ENCODE results near the gene WDR53. TPM values are rescaled to one million over a fixed set of nuclear protein-coding genes. Genes with fewer than 3 reads are reported as not detected.

The WDR53 gene
- total RNA-seq, 1 donor from 2014 or later, result 8.9 TPM

DNA sequence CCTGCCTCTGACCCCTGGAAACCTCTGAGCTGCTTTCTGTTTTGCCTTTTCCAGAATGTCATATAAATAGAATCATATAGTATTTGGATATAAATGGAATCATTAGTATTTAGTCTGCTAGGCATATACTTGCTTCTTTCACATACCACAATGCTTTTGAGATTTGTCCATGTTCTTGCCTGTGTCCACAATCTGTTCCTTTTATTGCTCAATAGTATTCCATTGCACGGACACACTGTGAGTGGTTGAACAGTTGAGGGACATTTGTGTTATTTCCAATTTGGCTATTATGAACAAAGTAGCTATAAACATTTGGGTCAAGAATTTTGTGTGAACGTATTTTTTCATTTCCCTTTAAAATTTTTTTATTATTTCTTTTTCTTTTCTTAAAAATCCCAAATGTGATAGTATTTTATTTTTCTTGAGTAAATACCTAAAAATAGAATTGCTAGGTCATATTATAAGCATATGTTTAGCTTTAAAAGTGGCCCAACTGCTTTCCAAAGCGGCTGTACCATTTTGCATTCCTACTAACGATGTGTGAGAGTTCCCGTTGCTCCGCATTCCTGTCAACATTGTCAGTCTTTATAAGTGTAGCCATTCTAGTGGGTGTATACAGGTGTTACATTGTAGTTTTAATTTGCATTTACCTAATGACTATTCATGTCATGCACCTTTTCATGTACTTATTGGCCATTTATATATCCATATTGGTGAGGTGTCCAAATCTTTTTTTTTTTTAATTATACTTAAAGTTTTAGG, 26.5 kb downstream of the WDR53 start:
- Histone ChIP-seq H3K4me3 (ENCODE audit: low read depth, low read length) (no peak overlapping the region), H3K36me3 (ENCODE audit: control insufficient read depth, insufficient read depth, low read length) (no peaks in the 10 kb centered on the region), H3K27me3 (ENCODE audit: control insufficient read depth, insufficient read depth, low read length) (no peaks in the 10 kb centered on the region)
- TF ChIP-seq, protein P1, sequence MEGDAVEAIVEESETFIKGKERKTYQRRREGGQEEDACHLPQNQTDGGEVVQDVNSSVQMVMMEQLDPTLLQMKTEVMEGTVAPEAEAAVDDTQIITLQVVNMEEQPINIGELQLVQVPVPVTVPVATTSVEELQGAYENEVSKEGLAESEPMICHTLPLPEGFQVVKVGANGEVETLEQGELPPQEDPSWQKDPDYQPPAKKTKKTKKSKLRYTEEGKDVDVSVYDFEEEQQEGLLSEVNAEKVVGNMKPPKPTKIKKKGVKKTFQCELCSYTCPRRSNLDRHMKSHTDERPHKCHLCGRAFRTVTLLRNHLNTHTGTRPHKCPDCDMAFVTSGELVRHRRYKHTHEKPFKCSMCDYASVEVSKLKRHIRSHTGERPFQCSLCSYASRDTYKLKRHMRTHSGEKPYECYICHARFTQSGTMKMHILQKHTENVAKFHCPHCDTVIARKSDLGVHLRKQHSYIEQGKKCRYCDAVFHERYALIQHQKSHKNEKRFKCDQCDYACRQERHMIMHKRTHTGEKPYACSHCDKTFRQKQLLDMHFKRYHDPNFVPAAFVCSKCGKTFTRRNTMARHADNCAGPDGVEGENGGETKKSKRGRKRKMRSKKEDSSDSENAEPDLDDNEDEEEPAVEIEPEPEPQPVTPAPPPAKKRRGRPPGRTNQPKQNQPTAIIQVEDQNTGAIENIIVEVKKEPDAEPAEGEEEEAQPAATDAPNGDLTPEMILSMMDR (IDR thresholded peaks at IDR 0.05; ENCODE audit: insufficient read depth, low read length, poor library complexity, severe bottlenecking), result no peak
- DNase-seq (ENCODE audit: low read depth), result no peak

DNA sequence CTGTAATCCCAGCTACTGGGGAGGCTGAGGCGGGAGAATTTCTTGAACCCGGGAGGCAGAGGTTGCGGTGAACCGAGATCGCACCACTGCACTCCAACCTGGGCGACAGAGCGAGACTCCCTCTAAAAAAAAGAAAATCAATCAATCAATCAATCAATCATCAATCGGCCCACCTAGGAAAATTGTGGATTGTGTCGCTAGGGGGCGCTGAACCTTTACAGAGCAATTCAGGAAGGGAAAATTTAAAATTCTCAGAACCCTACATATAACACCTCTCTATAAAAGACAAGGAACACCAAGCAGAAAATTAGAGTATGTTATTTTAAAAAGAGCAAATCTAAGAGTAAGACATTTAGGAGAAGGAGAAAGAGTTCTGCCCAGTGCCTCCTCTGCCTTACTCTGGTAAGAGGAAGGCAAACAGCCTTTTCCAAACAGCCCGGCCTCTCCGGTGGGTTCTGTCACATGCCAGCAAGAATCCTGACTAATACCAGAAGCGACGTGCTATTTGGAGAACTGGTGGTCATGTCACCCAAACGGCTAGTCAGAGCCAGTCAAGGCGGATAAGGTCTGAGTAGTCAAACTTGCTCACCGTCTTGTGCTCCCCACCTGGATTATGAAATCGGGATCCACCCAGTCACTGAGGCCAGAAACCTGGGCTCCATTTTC, 30.9 kb downstream of the WDR53 start:
- no peak overlapping the region for H3K4me3 ChIP-seq (ENCODE audit: low read depth, low read length)
- DNase-seq (ENCODE audit: low read depth), result no peak
- TF ChIP-seq, protein P1 (IDR thresholded peaks at IDR 0.05; ENCODE audit: insufficient read depth, low read length, poor library complexity, severe bottlenecking), result peak; percentile 61
- H3K36me3 ChIP-seq (ENCODE audit: control insufficient read depth, insufficient read depth, low read length), result no peaks in the 10 kb centered on the region
- H3K27me3 ChIP-seq (ENCODE audit: control insufficient read depth, insufficient read depth, low read length), result no peaks in the 10 kb centered on the region

DNA sequence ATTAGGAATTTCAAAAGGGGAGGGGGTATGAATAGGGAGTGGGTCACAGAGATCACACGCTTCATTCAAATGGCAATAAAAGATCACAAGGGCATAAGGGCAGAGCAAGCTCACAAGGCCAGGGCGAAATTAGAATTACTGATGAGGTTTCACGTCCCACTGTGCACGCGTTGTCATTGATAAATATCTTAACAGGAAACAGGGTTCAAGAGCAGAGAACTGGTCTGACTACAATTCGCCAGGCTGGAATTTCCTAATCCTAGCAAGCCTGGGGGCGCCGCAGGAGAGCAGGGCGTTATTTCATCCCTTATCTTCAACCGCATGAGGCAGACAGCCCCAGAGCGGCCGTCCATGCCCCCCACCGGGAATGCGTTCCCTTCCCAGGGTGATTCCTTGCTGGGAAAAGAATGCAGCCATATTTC, 35.1 kb downstream of the WDR53 start:
- Histone ChIP-seq H3K36me3 (ENCODE audit: control insufficient read depth, insufficient read depth, low read length) (no peaks in the 10 kb centered on the region), H3K4me3 (ENCODE audit: low read depth, low read length) (no peak overlapping the region), H3K27me3 (ENCODE audit: control insufficient read depth, insufficient read depth, low read length) (no peaks in the 10 kb centered on the region)
- TF ChIP-seq, protein P1 (IDR thresholded peaks at IDR 0.05; ENCODE audit: insufficient read depth, low read length, poor library complexity, severe bottlenecking), result no peak
- no peak for DNase-seq (ENCODE audit: low read depth)

GRCh38 chr3:196531418-196531817, 36.9 kb downstream of the WDR53 start:
- H3K27me3 ChIP-seq (ENCODE audit: control insufficient read depth, insufficient read depth, low read length), result no peaks in the 10 kb centered on the region
- H3K36me3 ChIP-seq (ENCODE audit: control insufficient read depth, insufficient read depth, low read length), result no peaks in the 10 kb centered on the region
- TF ChIP-seq, protein P1 (IDR thresholded peaks at IDR 0.05; ENCODE audit: insufficient read depth, low read length, poor library complexity, severe bottlenecking), result no peak
- no peak for DNase-seq (ENCODE audit: low read depth)
- no peak overlapping the region for H3K4me3 ChIP-seq (ENCODE audit: low read depth, low read length)

- TF ChIP-seq, protein P1 (IDR thresholded peaks at IDR 0.05; ENCODE audit: insufficient read depth, low read length, poor library complexity, severe bottlenecking), result peak; percentile 44
- DNase-seq (ENCODE audit: low read depth), result no peak
These were observed 39.6 kb downstream of the WDR53 start for GRCh38 chr3:196528639-196529233.

More at GRCh38 chr3:196528639-196529233, 39.6 kb downstream of the WDR53 start:
- Histone ChIP-seq H3K4me3 (ENCODE audit: low read depth, low read length) (peak overlapping the region; percentile 34), H3K27me3 (ENCODE audit: control insufficient read depth, insufficient read depth, low read length) (no peaks in the 10 kb centered on the region), H3K36me3 (ENCODE audit: control insufficient read depth, insufficient read depth, low read length) (no peaks in the 10 kb centered on the region)
